ENCODE data around the gene FCN2. TPM values are rescaled to one million over a fixed set of nuclear protein-coding genes. Genes with fewer than 3 reads are reported as not detected.

The FCN2 gene
- total RNA-seq, 1 donor from 2014 or later: not detected

DNA sequence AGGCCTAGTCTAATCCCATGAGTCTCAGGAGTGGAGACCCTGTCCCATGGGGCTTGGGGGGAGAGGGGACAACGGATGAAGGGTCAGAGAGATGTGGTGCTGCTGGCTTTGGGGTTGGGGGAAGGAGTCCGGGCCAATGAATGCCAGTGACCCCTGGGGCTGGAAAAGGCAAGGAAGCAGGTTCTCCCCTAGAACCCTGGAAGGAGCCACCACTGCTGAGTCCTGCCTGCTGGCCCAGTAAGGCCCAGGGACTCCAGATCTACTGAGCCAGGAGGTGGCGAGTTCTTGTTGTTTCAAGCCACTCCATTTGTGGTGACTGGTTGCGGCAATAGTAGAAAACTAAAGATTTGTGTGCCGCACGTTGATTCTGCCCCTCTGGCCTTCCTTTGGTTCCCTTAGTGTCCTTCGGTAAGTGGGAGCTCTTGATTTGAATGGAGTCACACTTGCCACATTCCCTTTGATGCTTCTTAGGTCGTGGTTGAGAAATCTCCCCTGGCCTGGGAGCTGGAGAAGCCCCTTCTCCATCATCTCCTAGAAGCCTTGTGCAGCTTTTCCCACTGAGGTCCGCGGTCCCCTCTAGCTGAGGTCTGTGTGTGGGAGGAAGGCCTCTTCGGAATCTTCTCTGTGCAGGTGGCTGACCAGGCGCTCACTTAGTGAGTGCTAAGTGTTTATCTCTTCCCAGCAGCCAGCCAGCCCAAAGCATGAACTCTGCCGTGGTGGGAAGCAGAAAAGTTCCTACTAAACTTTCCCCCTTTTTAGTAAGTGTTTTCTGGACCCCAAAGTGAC is 28.1 kb downstream of the FCN2 start:
- intact Hi-C loops (cut with micrococcal nuclease): no loop called here

DNA sequence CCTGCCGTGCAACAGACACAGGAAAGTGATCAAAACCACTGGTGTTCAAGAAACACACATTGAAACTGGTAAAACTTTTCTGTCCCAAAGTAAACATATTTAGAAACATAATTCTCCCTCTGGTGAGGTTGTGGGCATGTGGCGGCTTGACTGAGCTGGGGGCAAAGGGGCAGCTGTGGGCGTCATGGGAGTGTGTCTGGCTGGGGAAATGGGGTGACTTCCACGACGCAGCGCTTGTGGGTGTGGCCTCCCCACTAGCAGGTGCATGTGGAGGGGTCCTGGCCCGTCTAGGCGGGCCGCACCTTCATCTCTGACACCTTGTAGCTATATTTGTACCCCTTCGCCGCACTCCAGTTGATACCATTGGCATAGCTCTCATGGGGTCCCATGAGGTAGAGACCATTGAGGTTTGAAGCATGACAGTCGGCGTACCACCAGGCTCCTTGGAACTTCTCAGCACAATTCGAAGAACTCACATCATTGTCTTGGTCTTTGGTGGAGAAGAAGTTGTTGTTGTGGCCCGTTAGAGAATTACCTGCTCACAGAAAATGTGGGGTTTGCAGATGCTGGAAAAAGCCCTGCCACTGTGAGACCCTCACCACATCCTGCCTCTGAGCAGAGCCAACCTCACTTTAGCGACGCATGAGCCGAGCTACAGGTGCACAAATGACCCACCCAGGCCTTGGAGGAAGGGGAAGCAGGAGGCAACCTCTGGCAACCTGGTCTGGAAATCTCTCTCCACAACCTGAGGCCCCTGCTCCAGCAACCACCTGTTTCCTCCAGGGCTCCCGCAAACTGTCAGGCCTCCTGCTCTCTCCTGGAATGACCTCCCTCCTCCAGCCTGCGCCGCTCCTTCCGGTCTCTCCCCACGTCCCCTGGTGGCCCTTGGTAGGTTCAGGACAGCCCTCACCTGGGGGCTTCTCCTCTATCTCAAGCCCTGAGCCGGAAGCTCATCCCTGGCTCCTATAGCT is 29.2 kb downstream of the FCN2 start:
- intact Hi-C loops (cut with micrococcal nuclease): no loop called here

DNA sequence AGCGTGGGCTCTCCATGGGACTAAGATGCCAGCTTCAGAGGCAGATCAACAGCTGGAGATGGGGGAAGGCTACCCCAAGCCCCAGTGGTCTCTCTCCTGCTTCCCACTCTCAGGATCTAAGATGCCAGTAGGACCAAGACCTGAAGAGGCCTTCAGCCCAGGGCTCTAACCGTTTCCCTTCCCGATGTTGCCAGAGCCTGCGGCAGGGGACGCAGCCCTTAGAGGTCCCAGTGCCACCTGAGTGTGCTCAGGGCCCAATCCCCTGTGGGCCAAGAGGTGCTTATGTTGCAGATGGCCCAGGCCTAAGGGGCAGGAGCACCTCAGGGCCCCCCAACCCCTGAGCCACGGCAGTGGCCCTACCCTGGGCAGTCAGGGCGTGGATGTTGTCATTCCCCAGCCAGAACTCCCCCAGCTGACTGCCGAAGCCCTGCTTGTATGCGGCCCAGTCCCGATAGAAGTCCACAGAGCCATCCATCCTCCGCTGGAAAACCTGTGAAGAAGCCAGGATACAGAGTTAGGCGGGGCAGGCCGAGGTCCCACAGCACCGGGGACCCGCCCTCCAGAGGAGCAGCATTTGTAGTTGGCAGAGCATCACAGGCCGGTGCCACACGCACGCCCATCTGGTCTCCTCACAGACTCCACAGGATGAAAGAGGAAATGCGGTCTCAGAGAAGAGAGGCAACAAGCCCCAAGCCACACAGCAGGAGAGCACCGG is 31.7 kb downstream of the FCN2 start:
- intact Hi-C loops (cut with micrococcal nuclease): no loop called here

DNA sequence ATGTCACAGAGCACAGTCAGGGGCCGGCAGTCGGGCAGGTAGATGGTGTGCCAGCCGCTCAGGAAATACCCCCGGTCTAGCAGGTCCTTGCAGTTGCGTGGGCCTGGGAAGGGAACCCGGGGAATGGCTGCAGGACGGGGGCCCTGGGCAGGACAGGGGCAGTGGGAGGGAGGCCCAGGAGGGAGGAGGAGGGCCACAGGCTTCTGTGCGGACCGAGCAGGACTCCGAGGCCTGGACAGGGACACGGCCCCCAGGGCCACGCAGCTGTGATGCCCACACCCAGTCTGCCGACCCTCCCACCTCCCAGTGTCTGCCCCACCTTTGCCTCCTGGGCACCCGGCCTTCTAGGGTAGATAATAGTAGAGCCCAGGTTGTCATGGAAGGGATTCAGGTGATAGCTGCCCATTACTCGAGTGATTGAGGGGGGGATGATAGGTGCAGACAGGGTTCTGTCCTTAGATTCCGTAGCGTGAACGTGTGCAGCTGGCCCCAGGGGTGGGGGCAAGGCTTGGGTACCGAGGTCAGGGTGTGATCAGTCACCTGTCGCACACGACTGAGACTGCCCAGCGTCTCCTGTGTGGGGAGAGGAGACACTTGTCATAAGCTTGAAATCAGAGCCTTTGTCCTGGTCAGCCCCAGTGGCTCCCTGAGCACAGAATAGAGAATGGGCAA is 32.6 kb downstream of the FCN2 start:
- intact Hi-C loops (cut with micrococcal nuclease): no loop called here

DNA sequence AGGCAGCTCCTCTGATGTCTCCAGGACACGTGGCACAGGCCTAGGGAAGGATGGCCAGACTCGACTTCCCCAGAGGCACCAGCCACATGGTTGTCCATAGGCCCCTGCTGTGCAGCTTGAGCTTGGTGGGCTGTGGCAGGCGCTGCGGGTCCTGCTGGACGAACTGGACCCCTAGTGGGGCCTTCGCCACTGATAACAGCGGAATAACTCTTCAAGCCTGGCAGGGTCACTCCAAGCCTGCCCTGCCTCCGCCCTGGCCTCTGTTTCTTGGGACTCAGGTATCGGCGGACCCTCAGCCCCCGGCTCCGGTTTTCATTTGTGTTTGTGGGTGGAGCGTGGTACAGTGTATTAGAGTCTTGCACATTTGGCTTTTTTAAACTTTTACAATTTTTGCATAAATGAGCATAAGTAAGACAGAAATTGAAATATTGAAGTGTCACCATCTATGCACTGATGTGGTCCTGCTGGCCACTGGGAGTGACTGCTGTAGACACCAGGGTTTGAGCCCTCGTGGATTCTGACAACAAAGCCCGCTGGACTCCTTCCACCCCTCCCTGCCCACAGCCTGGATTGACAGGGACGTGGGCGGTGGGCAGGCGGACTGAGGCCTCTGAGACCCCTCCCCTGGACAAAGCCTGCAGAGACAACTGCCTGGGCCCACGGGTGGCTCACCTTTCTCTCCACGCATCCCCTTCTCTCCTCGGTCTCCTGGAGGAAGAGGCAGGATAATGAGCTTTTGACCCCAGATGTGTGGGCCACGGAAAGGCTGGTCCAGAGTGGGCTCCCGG is 33.3 kb downstream of the FCN2 start:
- intact Hi-C loops (cut with micrococcal nuclease): no loop called here

DNA sequence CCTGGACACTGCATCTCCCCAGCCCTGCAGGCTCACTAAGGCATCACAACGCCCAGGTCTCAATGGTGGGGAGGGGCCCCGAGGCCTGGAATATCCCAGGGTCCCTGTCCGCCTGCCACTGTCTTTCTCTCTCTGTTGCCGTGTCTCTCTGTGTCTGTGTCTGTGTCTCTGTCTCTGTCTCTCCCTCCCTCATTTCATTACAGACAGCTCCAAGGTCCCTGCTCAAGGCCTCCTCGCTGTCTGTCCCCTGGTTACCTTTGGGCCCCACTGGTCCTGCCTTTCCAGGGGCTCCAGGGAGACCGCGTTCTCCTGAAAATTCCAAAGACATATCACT is 33.9 kb downstream of the FCN2 start:
- intact Hi-C loops (cut with micrococcal nuclease): no loop called here

DNA sequence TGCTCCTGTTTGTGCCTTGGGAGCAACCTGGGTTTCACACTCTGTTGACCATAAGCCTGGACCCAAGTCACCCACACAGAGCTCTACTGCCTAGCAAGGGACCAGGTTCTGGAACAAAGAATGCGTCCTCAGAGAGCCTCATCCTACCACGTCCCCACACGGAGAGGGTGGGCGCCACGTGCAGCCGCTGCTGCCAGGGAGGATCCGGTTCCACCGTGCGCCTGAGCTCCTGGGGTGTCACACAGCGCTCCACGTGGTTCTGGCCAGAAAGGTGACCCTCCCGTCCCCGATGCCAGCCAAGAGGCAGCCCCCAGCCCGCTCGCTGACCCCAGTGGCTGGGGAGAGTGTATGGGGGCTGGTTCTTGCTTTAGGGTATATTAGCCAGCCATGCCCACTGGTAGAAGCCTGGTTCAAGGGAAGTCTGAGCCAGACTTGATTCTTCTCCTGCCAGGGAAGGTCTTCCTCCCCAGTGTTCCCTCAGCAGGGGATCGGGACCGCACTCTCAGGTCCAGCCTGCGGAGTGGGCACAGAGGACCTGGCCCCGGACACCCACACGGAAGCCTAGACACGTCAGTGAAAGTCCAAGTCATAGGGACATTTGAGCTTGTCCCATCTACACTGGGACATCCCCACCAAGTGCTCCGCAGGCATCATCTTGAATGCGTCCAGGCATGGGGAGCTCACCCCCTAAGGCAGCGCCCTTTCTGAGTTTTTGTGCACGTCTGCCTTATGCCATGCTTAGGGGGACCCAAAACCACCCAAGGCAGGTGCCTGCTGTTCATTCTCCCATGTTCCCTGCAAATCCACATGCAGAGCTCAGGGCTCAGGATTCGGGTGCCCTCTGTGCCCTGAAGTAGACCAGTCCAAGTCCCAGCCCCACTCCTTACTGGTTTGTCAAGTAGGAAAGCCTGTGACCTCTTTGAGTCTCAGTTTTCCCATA is 34.7 kb downstream of the FCN2 start:
- intact Hi-C loops (cut with micrococcal nuclease): no loop called here

DNA sequence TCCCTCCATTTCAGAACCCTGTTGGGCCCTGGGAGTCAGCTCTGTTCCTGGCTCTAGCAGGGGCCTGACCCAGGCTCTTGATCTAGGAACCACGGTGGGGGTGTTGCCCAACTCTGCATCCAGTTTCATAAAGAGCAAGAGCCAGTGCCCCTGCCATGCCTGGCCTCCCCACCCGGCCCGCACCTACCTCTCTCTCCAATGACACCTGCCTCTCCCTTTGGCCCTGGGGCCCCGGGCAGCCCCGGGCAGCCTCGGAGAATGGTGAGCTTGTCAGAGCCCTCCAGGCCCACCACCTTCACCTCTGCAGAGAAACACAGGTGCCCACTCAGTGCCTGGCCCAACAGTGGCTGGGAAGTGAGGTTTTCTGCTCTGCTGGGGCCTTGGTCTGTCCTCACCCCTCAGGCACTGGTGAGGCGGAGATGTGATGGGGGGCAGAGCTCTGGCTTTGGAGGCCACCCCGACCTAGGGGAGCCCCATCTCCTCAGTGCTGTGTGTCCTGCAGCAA is 35.6 kb downstream of the FCN2 start:
- intact Hi-C loops (cut with micrococcal nuclease): no loop called here

DNA sequence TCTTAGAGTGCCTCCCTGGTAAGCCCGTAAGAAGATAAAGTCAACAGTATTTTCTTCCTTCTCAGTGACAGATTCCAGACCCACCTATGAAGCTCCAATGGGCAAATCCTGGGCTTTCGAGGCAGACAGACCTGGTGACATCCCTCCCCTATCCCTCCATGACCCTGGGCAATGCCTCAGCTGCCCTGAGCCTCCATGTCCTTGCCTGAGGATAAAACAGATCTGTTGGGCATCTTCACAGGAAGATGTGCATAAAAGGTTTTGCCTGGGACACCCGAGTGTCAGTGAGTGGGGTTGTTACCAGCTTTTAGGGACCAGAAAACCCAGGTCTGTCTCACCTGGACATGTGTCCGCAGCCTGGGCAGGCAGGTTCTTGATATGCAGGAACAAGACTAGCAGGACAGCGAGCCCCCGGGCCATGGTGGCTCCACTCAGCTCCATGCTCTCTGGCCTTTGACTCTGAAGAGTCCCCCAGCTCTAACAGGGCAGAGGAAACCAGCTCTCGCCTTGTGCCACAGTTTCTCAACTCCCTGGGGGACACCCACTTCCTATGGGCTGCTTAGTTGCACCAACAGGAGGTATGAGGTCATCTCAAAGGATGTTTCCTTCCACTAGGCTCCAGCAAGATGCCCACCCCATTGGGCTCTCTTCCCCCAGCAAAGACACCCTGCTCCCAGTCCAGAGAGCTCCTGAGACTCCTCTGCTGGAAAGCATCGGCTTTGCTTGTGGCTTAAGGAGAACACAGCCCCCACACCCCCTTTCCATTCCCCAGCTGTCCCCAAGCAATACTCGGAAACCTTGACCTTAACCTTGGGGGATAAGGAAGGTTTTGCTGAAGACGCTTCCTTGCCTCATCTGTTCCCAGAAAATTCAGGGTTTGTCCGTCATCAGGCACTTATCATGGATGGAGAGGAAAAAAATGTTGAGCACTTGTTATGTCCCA is 37.1 kb downstream of the FCN2 start, which contains the start of gene FCN1:
Gene FCN1, minus strand, starts transcription at position 482 of the 943 bp plus-strand sequence. Its CDS starts 41 bp downstream, at position 441.
- intact Hi-C loops (cut with micrococcal nuclease): no loop called here

DNA sequence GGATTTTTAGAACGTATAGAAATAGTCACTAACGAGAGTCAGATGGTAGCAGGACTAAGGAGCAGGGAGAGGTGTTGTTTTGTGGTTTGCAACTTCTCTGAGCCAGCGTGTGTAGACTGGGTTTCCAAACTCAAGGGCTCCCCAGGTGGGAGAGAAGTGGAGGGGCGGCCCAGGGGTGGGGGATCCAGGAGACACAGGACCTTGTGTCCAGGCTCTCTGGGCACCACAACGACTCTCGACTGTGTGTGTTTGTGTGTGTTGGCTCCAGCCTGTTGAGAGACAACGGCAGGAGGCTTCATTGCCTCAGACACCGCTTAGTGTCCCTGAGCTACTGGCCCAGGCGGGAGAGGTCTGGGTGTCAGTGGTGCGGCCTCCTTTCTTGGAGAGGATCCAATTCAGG is 38.0 kb downstream of the FCN2 start:
- intact Hi-C loops (cut with micrococcal nuclease): no loop called here

DNA sequence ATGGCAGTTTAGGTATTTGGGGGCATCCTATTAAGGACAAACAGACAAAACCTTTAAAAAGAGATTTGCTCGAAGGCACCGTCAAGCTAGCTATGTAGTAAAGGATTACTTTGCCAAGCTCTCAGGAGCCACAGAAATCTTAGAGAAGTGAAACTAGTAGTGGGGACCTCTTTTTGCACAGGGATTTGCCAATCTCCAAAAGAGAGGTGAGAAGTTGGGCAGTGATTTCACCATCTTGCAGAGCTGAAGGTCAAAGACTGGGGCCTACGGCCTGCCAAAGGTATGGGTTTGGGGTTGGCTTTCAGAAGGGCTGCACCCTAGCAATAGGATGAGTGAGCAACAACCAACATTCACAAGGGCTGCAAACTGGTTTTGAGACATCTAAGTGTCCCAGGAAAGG is 38.7 kb downstream of the FCN2 start:
- intact Hi-C loops (cut with micrococcal nuclease): no loop called here

DNA sequence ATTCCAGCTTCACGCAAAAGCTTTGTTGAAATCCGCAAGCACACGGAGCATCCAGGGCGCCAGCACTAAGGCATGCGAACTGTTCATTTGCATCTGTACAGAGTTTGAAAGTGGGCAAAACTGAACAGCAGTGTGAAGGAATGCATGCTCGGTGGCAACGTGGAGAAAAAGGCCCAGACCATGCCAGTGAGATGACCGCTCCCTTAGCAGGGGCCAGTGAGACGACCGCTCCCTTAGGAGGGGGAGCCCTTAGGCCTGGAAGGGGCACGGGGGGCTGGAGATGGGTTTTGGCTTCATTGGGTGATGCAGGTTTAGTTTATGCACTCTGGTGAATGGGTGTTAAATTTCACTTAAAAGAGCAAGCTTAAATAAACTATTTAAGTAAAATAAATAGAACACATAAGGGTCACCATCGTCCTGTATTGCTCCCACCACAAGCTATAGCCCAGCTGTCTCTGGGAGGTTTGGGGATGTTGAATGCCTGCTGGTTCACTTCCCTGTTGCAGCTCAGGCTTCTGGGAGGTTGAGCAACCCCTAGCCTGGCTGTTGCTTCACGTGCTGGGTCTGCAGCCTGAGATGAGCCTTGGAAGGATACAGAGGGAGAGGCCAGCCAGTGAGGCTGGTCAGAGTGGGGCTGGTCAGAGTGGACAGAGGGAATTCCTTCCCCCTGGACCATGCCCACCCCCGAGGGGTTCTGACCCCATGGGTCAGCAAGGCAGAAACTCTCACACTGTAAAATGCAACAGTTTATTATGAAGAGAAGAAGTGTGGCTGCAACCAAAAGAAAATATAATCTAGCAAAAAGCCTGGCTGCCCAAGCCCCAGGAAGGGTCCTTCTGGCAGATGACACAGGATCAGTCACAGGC is 41.7 kb downstream of the FCN2 start:
- intact Hi-C loops (cut with micrococcal nuclease): no loop called here

DNA sequence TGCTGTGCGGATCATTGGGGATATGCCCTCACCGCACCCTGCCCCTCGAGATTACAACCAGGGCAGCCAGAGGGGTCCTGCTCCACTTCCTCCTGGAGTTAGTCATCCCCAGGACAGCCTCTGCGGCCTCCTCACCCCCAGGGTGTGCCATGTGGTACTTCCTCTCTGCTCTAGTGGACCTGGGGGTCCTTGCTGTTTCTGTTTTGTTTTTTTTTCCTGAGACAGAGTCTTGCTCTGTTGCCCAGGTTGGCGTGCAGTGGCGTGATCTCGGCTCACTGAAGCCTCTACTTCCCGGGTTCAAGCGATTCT is 42.3 kb downstream of the FCN2 start:
- intact Hi-C loops (cut with micrococcal nuclease): no loop called here

DNA sequence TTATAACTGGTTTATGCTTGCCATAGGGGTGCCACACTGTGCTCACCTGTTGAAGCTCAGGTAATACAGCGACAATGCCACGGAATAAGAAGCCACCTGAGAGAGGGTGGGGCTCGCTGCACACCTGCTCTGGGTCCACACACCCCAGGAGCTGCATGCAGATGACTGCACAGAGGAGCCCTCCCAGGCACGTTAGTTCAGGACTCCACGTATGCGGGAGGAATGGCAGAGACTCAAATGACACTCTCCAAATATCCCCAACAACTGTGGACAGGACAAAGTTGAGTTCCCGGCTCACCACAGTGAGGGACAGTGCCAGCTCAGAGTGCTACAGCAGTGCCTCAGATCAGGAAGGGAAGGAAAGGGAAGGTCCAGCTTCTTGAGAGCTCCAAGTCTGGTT is 42.9 kb downstream of the FCN2 start:
- intact Hi-C loops (cut with micrococcal nuclease): no loop called here

DNA sequence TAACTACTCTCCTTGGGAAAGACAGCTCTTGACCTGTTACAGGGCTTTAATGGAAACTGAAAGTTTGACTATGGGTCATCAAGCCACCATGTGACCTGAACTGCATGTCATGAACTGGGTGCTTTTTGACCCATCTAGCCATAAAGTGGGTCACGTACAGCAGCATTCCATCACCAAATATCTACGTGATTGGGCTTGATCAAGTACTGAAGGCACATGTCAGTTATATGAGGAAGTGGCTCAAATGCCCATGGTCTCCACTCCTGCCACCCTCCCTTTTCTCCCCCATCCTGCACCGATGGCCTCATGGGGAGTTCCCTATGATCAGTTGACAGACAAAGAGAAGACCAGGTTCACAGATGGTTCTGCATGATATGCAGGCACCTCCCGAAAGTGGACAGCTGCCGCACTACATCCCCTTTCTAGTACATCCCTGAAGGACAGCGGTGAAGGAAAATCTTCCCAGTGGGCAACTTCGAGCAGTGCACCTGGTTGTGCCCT is 44.5 kb downstream of the FCN2 start:
- intact Hi-C loops (cut with micrococcal nuclease): no loop called here

DNA sequence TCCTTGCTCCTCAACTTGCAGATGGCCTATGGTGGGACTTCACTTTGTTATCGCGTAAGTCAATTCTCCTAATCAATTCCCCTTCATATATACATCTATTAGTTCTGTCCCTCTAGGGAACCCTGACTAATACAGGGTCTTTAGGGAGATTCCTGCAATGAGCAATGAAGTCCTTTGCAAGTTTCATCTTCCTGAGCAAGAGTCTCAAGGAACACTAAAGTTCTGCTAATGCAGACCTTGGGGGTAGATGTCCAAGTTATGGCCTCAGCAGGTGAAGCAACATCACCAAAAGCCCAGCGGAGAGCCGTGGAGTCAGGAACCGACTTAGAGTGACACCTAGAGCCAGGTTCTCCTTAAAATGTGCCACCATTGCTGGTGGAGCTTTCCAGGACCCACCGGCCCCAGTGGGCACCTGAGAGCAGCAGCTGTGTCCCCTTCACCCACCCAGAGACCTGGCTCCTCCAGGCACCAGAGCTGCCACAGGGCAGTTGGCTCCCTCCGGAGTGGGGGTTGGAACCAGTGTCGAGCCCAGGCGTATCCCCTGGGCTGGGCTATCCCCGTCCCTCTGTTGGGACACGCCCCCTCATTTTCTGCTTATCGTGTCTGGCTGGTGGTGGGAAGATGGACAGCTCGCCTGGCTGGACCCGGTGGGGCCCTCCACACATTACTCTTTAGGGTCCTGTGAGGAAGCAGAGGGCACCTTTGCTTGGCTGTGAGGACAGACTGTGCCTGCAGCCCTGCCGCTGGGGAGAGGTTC is 48.0 kb downstream of the FCN2 start:
- intact Hi-C loops (cut with micrococcal nuclease): no loop called here
